GM23338 (cell line): ENCODE measurements around the gene NID1. TPM values are rescaled to one million over a fixed set of nuclear protein-coding genes. Genes with fewer than 3 reads are reported as not detected.

Source experiments
- ATAC-seq: fragments of 200-7000 bp; cut with Tn5 transposase; 3 replicates; pipeline ENCODE4 v1.9.1; 2020
- DNase-seq: peaks from one replicate; pipeline ENCODE4 v3.0.0-alpha.2; 2015; ENCODE audit warnings: low spot score
- H2AFZ ChIP-seq: fragments of 200-600 bp; sonication (generic); 2 replicates; pipeline ENCODE4 v1.8.0; 2016; ENCODE audit warnings: antibody characterized with exemption, mild to moderate bottlenecking, moderate library complexity
- H3F3A ChIP-seq: fragments of 200-600 bp; sonication (generic); replicated peaks from 2 replicates; pipeline ENCODE4 v1.8.0; 2017; ENCODE audit warnings: antibody characterized with exemption, mixed run types, low read depth
- H3K27ac ChIP-seq: fragments of 200-600 bp; sonication (generic); 2 replicates; pipeline ENCODE4 v1.6.1; 2016; ENCODE audit warnings: low read depth
- H3K27me3 ChIP-seq: fragments of 200-600 bp; sonication (generic); 2 replicates; pipeline ENCODE4 v1.8.0; 2016; ENCODE audit warnings: mild to moderate bottlenecking, mixed run types, moderate library complexity; ENCODE audit not compliant: insufficient read depth
- H3K36me3 ChIP-seq: fragments of 200-600 bp; sonication (generic); 2 replicates; pipeline ENCODE4 v1.8.0; 2016; ENCODE audit warnings: mild to moderate bottlenecking; ENCODE audit not compliant: insufficient read depth
- H3K4me1 ChIP-seq: fragments of 200-600 bp; sonication (generic); 2 replicates; pipeline ENCODE4 v1.8.0; 2016; ENCODE audit warnings: mild to moderate bottlenecking, moderate library complexity; ENCODE audit not compliant: insufficient read depth
- H3K4me2 ChIP-seq: fragments of 200-600 bp; sonication (generic); 2 replicates; pipeline ENCODE4 v1.7.1; 2017; ENCODE audit warnings: mixed run types
- H3K4me3 ChIP-seq: fragments of 200-600 bp; sonication (generic); 2 replicates; pipeline ENCODE4 v1.6.1; 2016; ENCODE audit warnings: mixed run types
- H3K79me2 ChIP-seq: fragments of 200-600 bp; sonication (generic); replicated peaks from 2 replicates; pipeline ENCODE4 v1.8.0; 2017; ENCODE audit warnings: mild to moderate bottlenecking; ENCODE audit not compliant: insufficient read depth
- H3K9me2 ChIP-seq: fragments of 200-600 bp; sonication (generic); 2 replicates; pipeline ENCODE4 v1.8.0; 2017; ENCODE audit not compliant: insufficient read depth
- H4K20me1 ChIP-seq: fragments of 200-600 bp; sonication (generic); replicated peaks from 2 replicates; pipeline ENCODE4 v1.8.0; 2017; ENCODE audit warnings: mild to moderate bottlenecking; ENCODE audit not compliant: insufficient read depth
- H3K27ac Mint-ChIP-seq: 2 replicates; pipeline ENCODE4 v1.8.0; 2020; ENCODE audit warnings: inconsistent platforms, mild to moderate bottlenecking, moderate library complexity, mixed read lengths
- H3K27me3 Mint-ChIP-seq: 3 replicates; pipeline ENCODE4 v1.8.0; 2022; ENCODE audit warnings: low read depth, mild to moderate bottlenecking, moderate library complexity, mixed read lengths, inconsistent platforms; ENCODE audit not compliant: insufficient read depth, poor library complexity
- H3K36me3 Mint-ChIP-seq: 3 replicates; pipeline ENCODE4 v1.8.0; 2021; ENCODE audit warnings: low read depth, mild to moderate bottlenecking, inconsistent platforms, moderate library complexity, mixed read lengths
- H3K4me1 Mint-ChIP-seq: 3 replicates; pipeline ENCODE4 v1.8.0; 2020; ENCODE audit warnings: mild to moderate bottlenecking, inconsistent platforms, mixed read lengths
- H3K4me3 Mint-ChIP-seq: 3 replicates; pipeline ENCODE4 v1.8.0; 2021; ENCODE audit warnings: moderate library complexity, mild to moderate bottlenecking, inconsistent platforms, mixed read lengths
- H3K9me3 Mint-ChIP-seq: 3 replicates; pipeline ENCODE4 v1.8.0; 2020; ENCODE audit warnings: moderate library complexity, mild to moderate bottlenecking, inconsistent platforms, mixed read lengths
- CREB1 ChIP-seq: fragments of 250-450 bp; sonication (Bioruptor Pico); IDR thresholded peaks from 2 replicates; pipeline ENCODE4 v1.5.0; 2020; ENCODE audit warnings: low read depth, mild to moderate bottlenecking, moderate library complexity
- EZH2 ChIP-seq: fragments of 200-600 bp; sonication (generic); IDR thresholded peaks from one replicate; pipeline ENCODE4 v1.8.0; 2017; ENCODE audit warnings: antibody characterized with exemption, mild to moderate bottlenecking, low read depth; ENCODE audit not compliant: unreplicated experiment
- EZH2phosphoT487 ChIP-seq: fragments of 200-600 bp; sonication (generic); IDR thresholded peaks from one replicate; pipeline ENCODE4 v1.8.1; 2018; ENCODE audit warnings: antibody characterized with exemption; ENCODE audit not compliant: unreplicated experiment
- JUNB ChIP-seq: IDR thresholded peaks from one replicate; pipeline ENCODE4 v1.6.1; 2016; ENCODE audit warnings: antibody characterized with exemption; ENCODE audit not compliant: unreplicated experiment
- NANOG ChIP-seq: IDR thresholded peaks from 2 replicates; pipeline ENCODE4 v1.6.1; 2016; ENCODE audit warnings: antibody characterized with exemption, borderline replicate concordance
- POLR2AphosphoS5 ChIP-seq: IDR thresholded peaks from 2 replicates; pipeline ENCODE4 v1.6.1; 2016; ENCODE audit warnings: antibody characterized with exemption, low read depth
- REST ChIP-seq: IDR thresholded peaks from one replicate; pipeline ENCODE4 v1.6.1; 2018; ENCODE audit warnings: antibody characterized with exemption; ENCODE audit not compliant: unreplicated experiment
- STAT1 ChIP-seq: IDR thresholded peaks from one replicate; pipeline ENCODE4 v1.6.1; 2016; ENCODE audit warnings: antibody characterized with exemption; ENCODE audit not compliant: unreplicated experiment
- ZNF114 ChIP-seq: fragments of 250-450 bp; sonication (Bioruptor Pico); IDR thresholded peaks from 2 replicates; pipeline ENCODE4 v1.5.0; 2020; ENCODE audit warnings: mild to moderate bottlenecking, moderate library complexity
- ZNF331 ChIP-seq: fragments of 250-450 bp; sonication (Bioruptor Pico); IDR thresholded peaks from 2 replicates; pipeline ENCODE4 v1.5.0; 2020; ENCODE audit warnings: low read depth, mild to moderate bottlenecking, moderate library complexity
- polyA plus RNA-seq: library from polyadenylated mRNA; unstranded; fragments of >200 nt; fragmentation: Nextera tagmentation; extraction: Ambion mirVana; gene quantifications from 2 replicates; pipeline ENCODE4 v1.2.1, GENCODE V29; 2016
- total RNA-seq: library from RNA; depleted of rRNA; stranded (reverse); fragments of >200 nt; shearing (Covaris generic); gene quantifications from 2 replicates; pipeline ENCODE4 v1.2.3, GENCODE V29; 2014
- TF ChIP-seq, protein P1 (sequence below), 2 experiments: fragments of 200-600 bp in 1 of 2; sonication (generic) in 1 of 2; conservative IDR thresholded peaks; 2 replicates each; pipeline versions ENCODE4 v1.5.1 to v1.6.1; 2016 to 2017; ENCODE audit warnings: antibody characterized with exemption in 2 of 2, low read depth in 2 of 2, mild to moderate bottlenecking in 2 of 2, moderate library complexity in 1 of 2
- TF ChIP-seq, protein P2 (sequence below): IDR thresholded peaks from 2 replicates; pipeline ENCODE4 v1.6.1; 2016; ENCODE audit warnings: antibody characterized with exemption

Gene NID1
- total and polyA plus RNA-seq, 2 experiments from 2014 or later = 7.1 to 32.5 TPM

- no peak for TF ChIP-seq REST
- no peak for TF ChIP-seq NANOG
- no peak for TF ChIP-seq EZH2phosphoT487
- no peak for TF ChIP-seq EZH2
These were observed 2.0 kb upstream of the NID1 start (continued) for GRCh38 chr1:236066828-236067386.

GRCh38 chr1:236066054-236066453 lies 1.2 kb upstream of the NID1 start:
- Histone ChIP-seq H3F3A (0 out of 2 replicates have a peak, but pooled peaks cover 4% of the 10 kb centered on the region), H3K4me1 (peaks cover 14% of the 10 kb centered on the region), H3K27ac (no peak overlapping the region), H3K36me3 (no peaks in the 10 kb centered on the region), H3K27me3 (peaks cover 49% of the 10 kb centered on the region), H3K9me2 (no peaks in the 10 kb centered on the region), H2AFZ (peak overlapping the region; percentile 97; the same call in 1 of the 2 replicates), H3K79me2 (no peaks in the 10 kb centered on the region), H3K4me3 (peak overlapping the region; percentile 84), H4K20me1 (peaks cover 6% of the 10 kb centered on the region), H3K4me2 (peak overlapping the region; percentile 94)
- peak overlapping the region; percentile 82 for H3K4me3 Mint-ChIP-seq
- peaks cover 3% of the 10 kb centered on the region; the same call in 1 of the 3 replicates for H3K9me3 Mint-ChIP-seq
- H3K36me3 Mint-ChIP-seq = peaks cover 2% of the 10 kb centered on the region
- DNase-seq = no peak
- H3K27ac Mint-ChIP-seq = no peak overlapping the region
- H3K4me1 Mint-ChIP-seq = peaks cover 19% of the 10 kb centered on the region
- peaks cover 26% of the 10 kb centered on the region for H3K27me3 Mint-ChIP-seq
- ATAC-seq = no peak
- TF ChIP-seq JUNB (no peak), NANOG (no peak), POLR2AphosphoS5 (no peak), REST (no peak), STAT1 (no peak), ZNF114 (CRISPR knock-in tag) (no peak), EZH2phosphoT487 (no peak), ZNF331 (CRISPR knock-in tag) (no peak), EZH2 (no peak), CREB1 (CRISPR knock-in tag) (no peak)
- TF ChIP-seq, protein P1, sequence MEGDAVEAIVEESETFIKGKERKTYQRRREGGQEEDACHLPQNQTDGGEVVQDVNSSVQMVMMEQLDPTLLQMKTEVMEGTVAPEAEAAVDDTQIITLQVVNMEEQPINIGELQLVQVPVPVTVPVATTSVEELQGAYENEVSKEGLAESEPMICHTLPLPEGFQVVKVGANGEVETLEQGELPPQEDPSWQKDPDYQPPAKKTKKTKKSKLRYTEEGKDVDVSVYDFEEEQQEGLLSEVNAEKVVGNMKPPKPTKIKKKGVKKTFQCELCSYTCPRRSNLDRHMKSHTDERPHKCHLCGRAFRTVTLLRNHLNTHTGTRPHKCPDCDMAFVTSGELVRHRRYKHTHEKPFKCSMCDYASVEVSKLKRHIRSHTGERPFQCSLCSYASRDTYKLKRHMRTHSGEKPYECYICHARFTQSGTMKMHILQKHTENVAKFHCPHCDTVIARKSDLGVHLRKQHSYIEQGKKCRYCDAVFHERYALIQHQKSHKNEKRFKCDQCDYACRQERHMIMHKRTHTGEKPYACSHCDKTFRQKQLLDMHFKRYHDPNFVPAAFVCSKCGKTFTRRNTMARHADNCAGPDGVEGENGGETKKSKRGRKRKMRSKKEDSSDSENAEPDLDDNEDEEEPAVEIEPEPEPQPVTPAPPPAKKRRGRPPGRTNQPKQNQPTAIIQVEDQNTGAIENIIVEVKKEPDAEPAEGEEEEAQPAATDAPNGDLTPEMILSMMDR (conservative IDR thresholded peaks at IDR 0.05; ENCODE audit: low read depth in 2 of 2) = no peak
- TF ChIP-seq, protein P2, sequence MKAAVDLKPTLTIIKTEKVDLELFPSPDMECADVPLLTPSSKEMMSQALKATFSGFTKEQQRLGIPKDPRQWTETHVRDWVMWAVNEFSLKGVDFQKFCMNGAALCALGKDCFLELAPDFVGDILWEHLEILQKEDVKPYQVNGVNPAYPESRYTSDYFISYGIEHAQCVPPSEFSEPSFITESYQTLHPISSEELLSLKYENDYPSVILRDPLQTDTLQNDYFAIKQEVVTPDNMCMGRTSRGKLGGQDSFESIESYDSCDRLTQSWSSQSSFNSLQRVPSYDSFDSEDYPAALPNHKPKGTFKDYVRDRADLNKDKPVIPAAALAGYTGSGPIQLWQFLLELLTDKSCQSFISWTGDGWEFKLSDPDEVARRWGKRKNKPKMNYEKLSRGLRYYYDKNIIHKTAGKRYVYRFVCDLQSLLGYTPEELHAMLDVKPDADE = no peak
